ENCODE data around the gene MACROD2.

- TF ChIP-seq CTCF (IDR thresholded peaks at IDR 0.05) (no peak), EZH2 (IDR thresholded peaks at IDR 0.05; ENCODE audit: borderline replicate concordance, insufficient read depth, low read depth, low read length, poor library complexity, severe bottlenecking) (no peak)
Observed at GRCh38 chr20:15928946-15929345, 1933.6 kb downstream of the MACROD2 start.
